SK-N-SH (cell line): Measurements from ENCODE around the gene BZW2. TPM values are rescaled to one million over a fixed set of nuclear protein-coding genes. Genes with fewer than 3 reads are reported as not detected.

Source experiments
- CTCF ChIA-PET: fragments of 300-600, 350-600 bp; formaldehyde crosslinking; extraction: SDS; loops from one replicate; lab custom pipeline; 2021; lab: Yijun Ruan, JAX
- POLR2A ChIA-PET: fragments of 350-600 bp; sonication (Branson Sonifier 250); formaldehyde crosslinking; extraction: SDS; loops from one replicate; lab custom pipeline; 2020; ENCODE audit warnings: antibody characterized with exemption, inconsistent platforms; lab: Yijun Ruan, JAX
- DNase-seq: peaks from one replicate; pipeline ENCODE4 v3.0.0; 2012
- H2AFZ ChIP-seq: fragments of 200-600 bp; sonication (generic); 2 replicates; pipeline ENCODE4 v1.8.1; 2016; ENCODE audit warnings: antibody characterized with exemption, mild to moderate bottlenecking, low read depth
- H3F3A ChIP-seq: fragments of 200-600 bp; sonication (generic); replicated peaks from 2 replicates; pipeline ENCODE3; 2016; ENCODE audit warnings: antibody characterized with exemption, mild to moderate bottlenecking; ENCODE audit not compliant: insufficient read depth
- H3K27ac ChIP-seq, 2 experiments: fragments of 200-500 bp in 1 of 2; fragments of 200-600 bp in 1 of 2; sonication (Bioruptor generic) in 1 of 2; sonication (generic), shearing (Covaris generic) in 1 of 2; 2 replicates each; pipeline versions ENCODE4 v1.5.1 to v1.6.1; 2014 to 2016; ENCODE audit warnings: low read depth in 2 of 2, inconsistent platforms in 1 of 2, low read length in 1 of 2, mild to moderate bottlenecking in 1 of 2, mixed read lengths in 1 of 2
- H3K27me3 ChIP-seq: fragments of 200-600 bp; sonication (generic), shearing (Covaris generic); 2 replicates; pipeline ENCODE4 v1.6.1; 2016; ENCODE audit warnings: mixed run types; ENCODE audit not compliant: insufficient read depth
- H3K36me3 ChIP-seq, 2 experiments: fragments of 200-500 bp in 1 of 2; fragments of 200-600 bp in 1 of 2; sonication (Bioruptor generic) in 1 of 2; sonication (generic) in 1 of 2; replicated peaks in 1 of 2; 2 replicates each; pipeline versions ENCODE3 to v1.5.1; 2014 to 2016; ENCODE audit warnings: low read length in 1 of 2, mild to moderate bottlenecking in 1 of 2; ENCODE audit not compliant: insufficient read depth in 2 of 2, control insufficient read depth in 1 of 2
- H3K4me1 ChIP-seq, 2 experiments: fragments of 200-500 bp in 1 of 2; fragments of 200-600 bp in 1 of 2; sonication (Bioruptor generic) in 1 of 2; sonication (generic), shearing (Covaris generic) in 1 of 2; 2 replicates each; pipeline versions ENCODE4 v1.5.1 to v1.6.1; 2014 to 2016; ENCODE audit warnings: low read depth in 1 of 2, low read length in 1 of 2, mixed run types in 1 of 2; ENCODE audit not compliant: insufficient read depth in 2 of 2, control insufficient read depth in 1 of 2
- H3K4me2 ChIP-seq: fragments of 200-600 bp; sonication (generic), shearing (Covaris generic); 2 replicates; pipeline ENCODE4 v1.6.1; 2017; ENCODE audit warnings: mixed run types
- H3K4me3 ChIP-seq, 2 experiments: fragments of 200-500 bp in 1 of 2; fragments of 200-600 bp in 1 of 2; sonication (Bioruptor generic) in 1 of 2; sonication (generic), shearing (Covaris generic) in 1 of 2; 2 replicates each; pipeline versions ENCODE4 v1.5.1 to v1.8.1; 2014 to 2016; ENCODE audit warnings: low read depth in 2 of 2, inconsistent platforms in 1 of 2, low read length in 1 of 2, mild to moderate bottlenecking in 1 of 2, mixed read lengths in 1 of 2, moderate library complexity in 1 of 2
- H3K79me2 ChIP-seq: fragments of 200-600 bp; sonication (generic); 2 replicates; pipeline ENCODE4 v1.8.1; 2017; ENCODE audit warnings: mild to moderate bottlenecking; ENCODE audit not compliant: insufficient read depth
- H3K9ac ChIP-seq: fragments of 200-600 bp; sonication (generic); 2 replicates; pipeline ENCODE4 v1.6.1; 2017; ENCODE audit warnings: mixed run types
- H3K9me2 ChIP-seq: fragments of 200-600 bp; sonication (generic); 2 replicates; pipeline ENCODE4 v1.6.1; 2017; ENCODE audit warnings: mixed run types
- H3K9me3 ChIP-seq: fragments of 200-600 bp; sonication (generic); 2 replicates; pipeline ENCODE4 v1.6.1; 2017; ENCODE audit warnings: mixed run types, mild to moderate bottlenecking, moderate library complexity
- H4K20me1 ChIP-seq: fragments of 200-600 bp; sonication (generic); 2 replicates; pipeline ENCODE4 v1.6.1; 2017; ENCODE audit warnings: mild to moderate bottlenecking, mixed run types; ENCODE audit not compliant: insufficient read depth
- EP300 ChIP-seq, 2 experiments: IDR thresholded peaks; 2 replicates each; pipeline versions ENCODE4 v1.4.0 to v1.6.1; 2012; ENCODE audit warnings: borderline replicate concordance in 1 of 2, low read depth in 1 of 2, low read length in 1 of 2
- EZH2phosphoT487 ChIP-seq: fragments of 200-600 bp; sonication (generic); IDR thresholded peaks from 2 replicates; pipeline ENCODE4 v1.6.1; 2017; ENCODE audit warnings: low read depth, mixed run types, mild to moderate bottlenecking, antibody characterized with exemption, moderate library complexity, borderline replicate concordance
- IRF3 ChIP-seq: fragments of 150-350 bp; IDR thresholded peaks from 2 replicates; pipeline ENCODE4 v1.6.1; 2016; ENCODE audit warnings: mild to moderate bottlenecking, low read depth, low read length
- MEF2A ChIP-seq: IDR thresholded peaks from 2 replicates; pipeline ENCODE4 v1.4.0; 2012; ENCODE audit warnings: low read depth, borderline replicate concordance
- MXI1 ChIP-seq: IDR thresholded peaks from 2 replicates; pipeline ENCODE4 v1.6.1; 2012; ENCODE audit warnings: mild to moderate bottlenecking, low read depth, low read length, improper control_type of control experiment
- NFIC ChIP-seq: IDR thresholded peaks from 2 replicates; pipeline ENCODE4 v1.4.0; 2012; ENCODE audit warnings: borderline replicate concordance
- NRF1 ChIP-seq: IDR thresholded peaks from 2 replicates; pipeline ENCODE4 v1.6.1; 2012; ENCODE audit warnings: low read depth, mild to moderate bottlenecking, low read length
- POLR2AphosphoS5 ChIP-seq: IDR thresholded peaks from 2 replicates; pipeline ENCODE4 v1.6.1; 2012; ENCODE audit warnings: low read depth, low read length
- RAD21 ChIP-seq: IDR thresholded peaks from 2 replicates; pipeline ENCODE4 v1.6.1; 2012; ENCODE audit warnings: mild to moderate bottlenecking, low read length
- RFX5 ChIP-seq: IDR thresholded peaks from 2 replicates; pipeline ENCODE4 v1.6.1; 2012; ENCODE audit warnings: mild to moderate bottlenecking, improper control_type of control experiment, low read length
- USF1 ChIP-seq: IDR thresholded peaks from 2 replicates; pipeline ENCODE4 v1.4.0; 2012; ENCODE audit warnings: low read depth, borderline replicate concordance
- USF2 ChIP-seq: fragments of 150-350 bp; IDR thresholded peaks from 2 replicates; pipeline ENCODE4 v1.6.1; 2017; ENCODE audit warnings: antibody characterized with exemption, low read length, low read depth, borderline replicate concordance
- WGBS: methylation state at CpG from one replicate; pipeline ENCODE4 v1.1.6; 2017; ENCODE audit warnings: low lambda C conversion rate; 5-methylcytosine and 5-hydroxymethylcytosine counted together
- polyA plus RNA-seq, 3 experiments: library from polyadenylated mRNA; depleted of rRNA; stranded (reverse); fragments of >200 nt; gene quantifications; 2 replicates each; pipeline ENCODE4 v1.2.3, GENCODE V29; 2012
- TF ChIP-seq, protein P1 (sequence below): IDR thresholded peaks from 2 replicates; pipeline ENCODE4 v1.4.0; 2012; ENCODE audit warnings: low read depth

BZW2 gene
- polyA plus RNA-seq, 1 of the 3 experiments (the other 2 are of a cell fraction) = 71.9 TPM

- no peak for TF ChIP-seq EZH2phosphoT487
- TF ChIP-seq, protein P1, sequence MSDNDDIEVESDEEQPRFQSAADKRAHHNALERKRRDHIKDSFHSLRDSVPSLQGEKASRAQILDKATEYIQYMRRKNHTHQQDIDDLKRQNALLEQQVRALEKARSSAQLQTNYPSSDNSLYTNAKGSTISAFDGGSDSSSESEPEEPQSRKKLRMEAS = no peak
- TF ChIP-seq USF2 = no peak
- TF ChIP-seq IRF3 = no peak
Measured at GRCh38 chr7:16732828-16733227, 86.8 kb downstream of the BZW2 start (continued).

DNA sequence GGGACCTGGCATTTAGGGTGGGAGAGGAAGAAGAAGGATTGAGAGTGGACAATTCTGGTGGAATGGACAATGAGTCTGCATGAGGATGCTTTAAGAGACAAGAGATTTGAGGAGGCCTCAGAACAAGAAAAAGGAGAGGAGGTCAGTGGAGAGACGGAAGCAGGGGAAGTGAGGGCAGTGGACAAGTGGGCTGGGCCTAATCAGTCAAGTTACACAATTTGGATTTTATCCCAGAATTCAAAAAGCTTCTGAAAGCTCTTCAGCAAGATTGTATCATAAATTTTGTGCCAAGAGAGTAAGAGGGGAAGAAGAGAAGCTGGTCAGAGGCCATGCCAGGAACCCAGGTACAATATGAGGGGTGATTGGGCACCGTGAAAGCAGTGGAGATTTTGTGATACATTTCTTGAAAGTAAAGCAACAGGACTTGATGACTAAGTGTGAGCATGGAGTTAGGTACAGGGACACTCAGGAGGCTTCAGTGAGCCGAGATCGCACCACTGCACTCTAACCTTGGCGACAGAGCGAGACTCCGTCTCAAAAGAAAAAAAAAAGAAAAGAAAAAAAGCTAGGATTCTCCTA, 88.3 kb downstream of the BZW2 start:
- ChIA-PET CTCF (interaction anchor here (0.7 to 1.7 kb wide), 2 partner anchors 67 to 565 kb away, joined by 3 to 7 read pairs; no protein-coding TSS in a partner anchor), POLR2A (no interaction called here)
- Histone ChIP-seq H4K20me1 (no peaks in the 10 kb centered on the region), H3K9me2 (no peaks in the 10 kb centered on the region), H3K4me3 (no peak overlapping the region), H3K9me3 (no peaks in the 10 kb centered on the region), H3K36me3 (no peaks in the 10 kb centered on the region), H3K27ac (no peak overlapping the region), H3K27me3 (no peaks in the 10 kb centered on the region), H3K4me1 (no peaks in the 10 kb centered on the region), H3K9ac (no peak overlapping the region), H3K79me2 (no peaks in the 10 kb centered on the region), H3K4me2 (no peak overlapping the region), H2AFZ (no peak overlapping the region), H3F3A (no peaks in the 10 kb centered on the region)
- 91% methylated on average over 7 of the region's 7 CpGs for WGBS
- TF ChIP-seq MXI1 = no peak
- no peak for TF ChIP-seq RFX5
- no peak for TF ChIP-seq NRF1
- TF ChIP-seq USF1 = no peak
- TF ChIP-seq USF2 = no peak
- TF ChIP-seq NFIC = no peak
- TF ChIP-seq RAD21 = no peak
- TF ChIP-seq POLR2AphosphoS5 = no peak
- no peak for TF ChIP-seq MEF2A
- TF ChIP-seq EP300 (IDR thresholded peaks at IDR 0.05; ENCODE audit: borderline replicate concordance in 1 of 2, low read depth in 1 of 2, low read length in 1 of 2) = no peak
- DNase-seq = no peak
